ENCODE results near the gene COL1A2. TPM values are rescaled to one million over a fixed set of nuclear protein-coding genes. Genes with fewer than 3 reads are reported as not detected.

Gene COL1A2
- polyA plus RNA-seq, 2 of the 4 experiments (the other 2 are of a cell fraction) = 0.14 TPM; not detected in 1

DNA sequence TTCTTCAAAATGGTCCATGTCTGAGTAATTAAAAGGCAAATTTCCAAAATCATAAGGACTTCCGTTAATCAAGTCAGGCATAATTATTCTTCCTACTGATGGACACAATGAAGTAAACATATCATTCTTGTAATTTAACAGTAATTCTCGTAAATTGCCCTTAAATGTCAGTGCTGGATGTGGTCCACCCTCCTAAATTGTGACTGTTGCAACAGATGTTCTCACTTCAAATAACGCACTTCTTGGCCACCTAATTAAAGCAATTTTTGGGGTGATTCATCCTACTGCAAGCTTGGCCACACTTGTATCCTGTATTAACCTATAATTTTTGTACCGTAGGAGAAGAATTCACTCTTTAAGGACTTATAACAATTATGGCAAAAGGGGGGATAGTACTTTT, 1.9 kb downstream of the COL1A2 start:
- Histone ChIP-seq H3K4me3 (no peak overlapping the region), H3K27ac (no peak overlapping the region), H3K4me2 (no peak overlapping the region), H3K9me3 (no peaks in the 10 kb centered on the region), H3K4me1 (peaks cover 18% of the 10 kb centered on the region)
- FAIRE-seq (no peak), ATAC-seq (no peak), DNase-seq (ENCODE audit: low read depth in 1 of 2, low spot score in 1 of 2) (no peak)
- POLR2A ChIA-PET = no interaction called here
- WGBS (ENCODE audit: missing lambda C conversion rate) = 93% methylated on average over 4 of the region's 4 CpGs
- TF ChIP-seq ESRRA (IDR thresholded peaks at IDR 0.05; ENCODE audit: borderline replicate concordance, low read length) (no peak), SREBF2 (IDR thresholded peaks at IDR 0.05) (no peak), NR3C1 (IDR thresholded peaks at IDR 0.05) (no peak), HOXB13 (CRISPR knock-in tag; IDR thresholded peaks at IDR 0.05; ENCODE audit: low read depth) (no peak), GATA3 (IDR thresholded peaks at IDR 0.05; ENCODE audit: borderline replicate concordance) (no peak), HEYL (CRISPR knock-in tag; IDR thresholded peaks at IDR 0.05) (no peak), POLR2AphosphoS2 (conservative IDR thresholded peaks at IDR 0.05; ENCODE audit: low read length) (no peak), KDM1A (IDR thresholded peaks at IDR 0.05; ENCODE audit: low read depth) (no peak)
- TF ChIP-seq, protein P1, sequence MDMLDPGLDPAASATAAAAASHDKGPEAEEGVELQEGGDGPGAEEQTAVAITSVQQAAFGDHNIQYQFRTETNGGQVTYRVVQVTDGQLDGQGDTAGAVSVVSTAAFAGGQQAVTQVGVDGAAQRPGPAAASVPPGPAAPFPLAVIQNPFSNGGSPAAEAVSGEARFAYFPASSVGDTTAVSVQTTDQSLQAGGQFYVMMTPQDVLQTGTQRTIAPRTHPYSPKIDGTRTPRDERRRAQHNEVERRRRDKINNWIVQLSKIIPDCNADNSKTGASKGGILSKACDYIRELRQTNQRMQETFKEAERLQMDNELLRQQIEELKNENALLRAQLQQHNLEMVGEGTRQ (IDR thresholded peaks at IDR 0.05) = no peak
- TF ChIP-seq, protein P2, sequence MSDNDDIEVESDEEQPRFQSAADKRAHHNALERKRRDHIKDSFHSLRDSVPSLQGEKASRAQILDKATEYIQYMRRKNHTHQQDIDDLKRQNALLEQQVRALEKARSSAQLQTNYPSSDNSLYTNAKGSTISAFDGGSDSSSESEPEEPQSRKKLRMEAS (IDR thresholded peaks at IDR 0.05) = no peak
- TF ChIP-seq, protein P3, sequence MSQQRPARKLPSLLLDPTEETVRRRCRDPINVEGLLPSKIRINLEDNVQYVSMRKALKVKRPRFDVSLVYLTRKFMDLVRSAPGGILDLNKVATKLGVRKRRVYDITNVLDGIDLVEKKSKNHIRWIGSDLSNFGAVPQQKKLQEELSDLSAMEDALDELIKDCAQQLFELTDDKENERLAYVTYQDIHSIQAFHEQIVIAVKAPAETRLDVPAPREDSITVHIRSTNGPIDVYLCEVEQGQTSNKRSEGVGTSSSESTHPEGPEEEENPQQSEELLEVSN (IDR thresholded peaks at IDR 0.05; ENCODE audit: borderline replicate concordance, low read depth) = no peak
- CTCF ChIA-PET = interaction anchor here (1.5 to 2.2 kb wide), 5 partner anchors 10 to 101 kb away, joined by 3 to 28 read pairs (median 10); no protein-coding TSS in a partner anchor

DNA sequence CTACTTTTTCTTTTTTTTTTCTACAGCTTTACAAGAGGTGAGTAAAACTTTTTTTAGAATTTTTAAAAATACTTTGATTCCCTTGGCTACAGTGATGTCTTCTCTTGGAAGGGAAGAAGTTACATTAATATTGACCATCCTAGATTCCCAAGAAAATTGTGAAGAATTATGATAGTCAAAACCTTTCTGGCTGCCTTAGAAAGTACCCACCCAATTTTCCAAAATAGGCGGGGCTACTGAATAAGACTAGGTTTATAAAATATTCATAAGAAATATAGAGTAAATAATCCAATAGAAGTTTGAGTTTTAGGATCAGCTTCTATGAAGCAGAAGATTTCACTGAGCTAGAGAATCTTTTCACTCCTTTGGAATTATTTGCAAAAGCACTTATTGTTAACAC, 3.0 kb downstream of the COL1A2 start:
- WGBS (ENCODE audit: missing lambda C conversion rate) = 74% methylated on average over 1 of the region's 1 CpG
- no peak overlapping the region for H3K4me3 ChIP-seq
- ATAC-seq = no peak
- TF ChIP-seq EP300 (IDR thresholded peaks at IDR 0.05) = no peak
- TF ChIP-seq, protein P4, sequence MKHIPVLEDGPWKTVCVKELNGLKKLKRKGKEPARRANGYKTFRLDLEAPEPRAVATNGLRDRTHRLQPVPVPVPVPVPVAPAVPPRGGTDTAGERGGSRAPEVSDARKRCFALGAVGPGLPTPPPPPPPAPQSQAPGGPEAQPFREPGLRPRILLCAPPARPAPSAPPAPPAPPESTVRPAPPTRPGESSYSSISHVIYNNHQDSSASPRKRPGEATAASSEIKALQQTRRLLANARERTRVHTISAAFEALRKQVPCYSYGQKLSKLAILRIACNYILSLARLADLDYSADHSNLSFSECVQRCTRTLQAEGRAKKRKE (CRISPR knock-in tag; IDR thresholded peaks at IDR 0.05; ENCODE audit: low read depth) = no peak
- no peak for TF ChIP-seq NPAS2 (CRISPR knock-in tag; IDR thresholded peaks at IDR 0.05; ENCODE audit: borderline replicate concordance)
- no peak for TF ChIP-seq EHMT2 (IDR thresholded peaks at IDR 0.05; ENCODE audit: low read depth)
- no peak for TF ChIP-seq FOSB (CRISPR knock-in tag; IDR thresholded peaks at IDR 0.05)
- TF ChIP-seq, protein P5, sequence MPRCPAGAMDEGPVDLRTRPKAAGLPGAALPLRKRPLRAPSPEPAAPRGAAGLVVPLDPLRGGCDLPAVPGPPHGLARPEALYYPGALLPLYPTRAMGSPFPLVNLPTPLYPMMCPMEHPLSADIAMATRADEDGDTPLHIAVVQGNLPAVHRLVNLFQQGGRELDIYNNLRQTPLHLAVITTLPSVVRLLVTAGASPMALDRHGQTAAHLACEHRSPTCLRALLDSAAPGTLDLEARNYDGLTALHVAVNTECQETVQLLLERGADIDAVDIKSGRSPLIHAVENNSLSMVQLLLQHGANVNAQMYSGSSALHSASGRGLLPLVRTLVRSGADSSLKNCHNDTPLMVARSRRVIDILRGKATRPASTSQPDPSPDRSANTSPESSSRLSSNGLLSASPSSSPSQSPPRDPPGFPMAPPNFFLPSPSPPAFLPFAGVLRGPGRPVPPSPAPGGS (IDR thresholded peaks at IDR 0.05) = no peak
- TF ChIP-seq, protein P6, sequence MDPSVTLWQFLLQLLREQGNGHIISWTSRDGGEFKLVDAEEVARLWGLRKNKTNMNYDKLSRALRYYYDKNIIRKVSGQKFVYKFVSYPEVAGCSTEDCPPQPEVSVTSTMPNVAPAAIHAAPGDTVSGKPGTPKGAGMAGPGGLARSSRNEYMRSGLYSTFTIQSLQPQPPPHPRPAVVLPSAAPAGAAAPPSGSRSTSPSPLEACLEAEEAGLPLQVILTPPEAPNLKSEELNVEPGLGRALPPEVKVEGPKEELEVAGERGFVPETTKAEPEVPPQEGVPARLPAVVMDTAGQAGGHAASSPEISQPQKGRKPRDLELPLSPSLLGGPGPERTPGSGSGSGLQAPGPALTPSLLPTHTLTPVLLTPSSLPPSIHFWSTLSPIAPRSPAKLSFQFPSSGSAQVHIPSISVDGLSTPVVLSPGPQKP (IDR thresholded peaks at IDR 0.05; ENCODE audit: low read depth, low read length) = no peak
- TF ChIP-seq RFX5 (IDR thresholded peaks at IDR 0.05) = no peak
- TF ChIP-seq, protein P7, sequence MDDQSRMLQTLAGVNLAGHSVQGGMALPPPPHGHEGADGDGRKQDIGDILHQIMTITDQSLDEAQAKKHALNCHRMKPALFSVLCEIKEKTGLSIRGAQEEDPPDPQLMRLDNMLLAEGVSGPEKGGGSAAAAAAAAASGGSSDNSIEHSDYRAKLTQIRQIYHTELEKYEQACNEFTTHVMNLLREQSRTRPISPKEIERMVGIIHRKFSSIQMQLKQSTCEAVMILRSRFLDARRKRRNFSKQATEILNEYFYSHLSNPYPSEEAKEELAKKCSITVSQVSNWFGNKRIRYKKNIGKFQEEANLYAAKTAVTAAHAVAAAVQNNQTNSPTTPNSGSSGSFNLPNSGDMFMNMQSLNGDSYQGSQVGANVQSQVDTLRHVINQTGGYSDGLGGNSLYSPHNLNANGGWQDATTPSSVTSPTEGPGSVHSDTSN (IDR thresholded peaks at IDR 0.05) = no peak
- no peak for TF ChIP-seq TP53 (CRISPR knock-in tag; IDR thresholded peaks at IDR 0.05)
- TF ChIP-seq ZNF302 (CRISPR knock-in tag; IDR thresholded peaks at IDR 0.05) = no peak
- TF ChIP-seq, protein P8, sequence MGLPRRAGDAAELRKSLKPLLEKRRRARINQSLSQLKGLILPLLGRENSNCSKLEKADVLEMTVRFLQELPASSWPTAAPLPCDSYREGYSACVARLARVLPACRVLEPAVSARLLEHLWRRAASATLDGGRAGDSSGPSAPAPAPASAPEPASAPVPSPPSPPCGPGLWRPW (IDR thresholded peaks at IDR 0.05) = no peak
- TF ChIP-seq HOXB13 (CRISPR knock-in tag; IDR thresholded peaks at IDR 0.05; ENCODE audit: low read depth) = no peak
- TF ChIP-seq TFCP2L1 (CRISPR knock-in tag; IDR thresholded peaks at IDR 0.05) = no peak
- no peak for TF ChIP-seq RCOR1 (IDR thresholded peaks at IDR 0.05; ENCODE audit: low read depth, low read length)
- TF ChIP-seq, protein P9, sequence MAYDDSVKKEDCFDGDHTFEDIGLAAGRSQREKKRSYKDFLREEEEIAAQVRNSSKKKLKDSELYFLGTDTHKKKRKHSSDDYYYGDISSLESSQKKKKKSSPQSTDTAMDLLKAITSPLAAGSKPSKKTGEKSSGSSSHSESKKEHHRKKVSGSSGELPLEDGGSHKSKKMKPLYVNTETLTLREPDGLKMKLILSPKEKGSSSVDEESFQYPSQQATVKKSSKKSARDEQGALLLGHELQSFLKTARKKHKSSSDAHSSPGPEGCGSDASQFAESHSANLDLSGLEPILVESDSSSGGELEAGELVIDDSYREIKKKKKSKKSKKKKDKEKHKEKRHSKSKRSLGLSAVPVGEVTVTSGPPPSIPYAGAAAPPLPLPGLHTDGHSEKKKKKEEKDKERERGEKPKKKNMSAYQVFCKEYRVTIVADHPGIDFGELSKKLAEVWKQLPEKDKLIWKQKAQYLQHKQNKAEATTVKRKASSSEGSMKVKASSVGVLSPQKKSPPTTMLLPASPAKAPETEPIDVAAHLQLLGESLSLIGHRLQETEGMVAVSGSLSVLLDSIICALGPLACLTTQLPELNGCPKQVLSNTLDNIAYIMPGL (CRISPR knock-in tag; IDR thresholded peaks at IDR 0.05; ENCODE audit: borderline replicate concordance) = no peak
- no peak for TF ChIP-seq HDAC2 (IDR thresholded peaks at IDR 0.05)
- TF ChIP-seq GATA3 (IDR thresholded peaks at IDR 0.05; ENCODE audit: borderline replicate concordance) = no peak
- TF ChIP-seq CEBPB (IDR thresholded peaks at IDR 0.05) = no peak
- TF ChIP-seq ESRRA (IDR thresholded peaks at IDR 0.05; ENCODE audit: borderline replicate concordance, low read length) = no peak
- ChIA-PET POLR2A (no interaction called here), CTCF (interaction anchor here (1.0 to 1.6 kb wide), 3 partner anchors 14 to 109 kb away, joined by 3 to 5 read pairs (median 4); no protein-coding TSS in a partner anchor)
- no peak overlapping the region for H3K4me2 ChIP-seq
- DNase-seq (ENCODE audit: low read depth in 1 of 2, low spot score in 1 of 2) = no peak
- H3K9me3 ChIP-seq = no peaks in the 10 kb centered on the region
- peaks cover 7% of the 10 kb centered on the region for H3K4me1 ChIP-seq
- H3K27ac ChIP-seq = no peak overlapping the region
- no peak for FAIRE-seq

Measured in A549 (cell line).